RPMI8226 (cell line): ENCODE measurements around the gene ABI2.
"Not testable (repeated sequence)": the region's sequence is repeated elsewhere in the genome, so short reads cannot be mapped to it uniquely, and the experiment has no call there.

Source experiments
- DNase-seq: peaks from one replicate; pipeline ENCODE4 v3.0.0-alpha.2; 2015

Gene ABI2

GRCh38 chr2:203327901-203328759 lies at the start of gene ABI2:
Gene ABI2 (plus strand): TSS chr2:203328394. CDS start chr2:203328515, 121 bp downstream.
- peak; percentile 69 for DNase-seq

GRCh38 chr2:203279288-203279687 lies 48.9 kb upstream of the ABI2 start:
- no peak for DNase-seq

GRCh38 chr2:203280428-203281064 lies 47.6 kb upstream of the ABI2 start:
- no peak for DNase-seq

GRCh38 chr2:203282101-203282500 lies 46.1 kb upstream of the ABI2 start:
- DNase-seq: no peak

- no peak for DNase-seq
These were observed 41.7 kb upstream of the ABI2 start for GRCh38 chr2:203286532-203286931.

- DNase-seq: no peak
These were observed 26.5 kb upstream of the ABI2 start for GRCh38 chr2:203301667-203302066.

GRCh38 chr2:203302586-203302985 lies 25.6 kb upstream of the ABI2 start:
- not testable (repeated sequence) for DNase-seq

GRCh38 chr2:203310688-203311436 lies 17.3 kb upstream of the ABI2 start:
- DNase-seq: no peak

GRCh38 chr2:203326356-203326755 lies 1.8 kb upstream of the ABI2 start:
- DNase-seq: no peak

- no peak for DNase-seq
These were observed 653 bp upstream of the ABI2 start for GRCh38 chr2:203327582-203327900.

- DNase-seq: peak; percentile 32
These were observed 756 bp downstream of the ABI2 start for GRCh38 chr2:203328760-203329540.

- DNase-seq: no peak
These were observed 2.2 kb downstream of the ABI2 start for GRCh38 chr2:203330434-203330833.

GRCh38 chr2:203338322-203338721 lies 10.1 kb downstream of the ABI2 start:
- no peak for DNase-seq

- DNase-seq: no peak
These were observed 12.7 kb downstream of the ABI2 start for GRCh38 chr2:203340791-203341487.

GRCh38 chr2:203341741-203342310 lies 13.6 kb downstream of the ABI2 start:
- no peak for DNase-seq

- DNase-seq: not testable (repeated sequence)
These were observed 14.2 kb downstream of the ABI2 start for GRCh38 chr2:203342374-203342773.

- no peak for DNase-seq
These were observed 16.5 kb downstream of the ABI2 start for GRCh38 chr2:203344667-203345066.

GRCh38 chr2:203346612-203347011 lies 18.4 kb downstream of the ABI2 start:
- no peak for DNase-seq

GRCh38 chr2:203347375-203347774 lies 19.2 kb downstream of the ABI2 start:
- no peak for DNase-seq

GRCh38 chr2:203352604-203353255 lies 24.5 kb downstream of the ABI2 start:
- DNase-seq: no peak

GRCh38 chr2:203354966-203355365 lies 26.8 kb downstream of the ABI2 start:
- no peak for DNase-seq
